WTC11 (cell line): ENCODE measurements around the gene SGCA. TPM values are rescaled to one million over a fixed set of nuclear protein-coding genes. Genes with fewer than 3 reads are reported as not detected.

Experiments used
- ATAC-seq: fragments of 200-7000 bp; cut with Tn5 transposase; 2 replicates; pipeline ENCODE4 v1.10.0; 2021; ENCODE audit warnings: mild to moderate bottlenecking, moderate library complexity
- CTCF ChIA-PET: fragments of 300-600 bp; sonication (Branson Sonifier 250); formaldehyde crosslinking; loops from one replicate; lab custom pipeline; 2021; ENCODE audit warnings: antibody characterized with exemption; lab: Charles Lee
- POLR2A ChIA-PET: fragments of 350-600 bp; sonication (Branson Sonifier 250); formaldehyde crosslinking; loops from one replicate; lab custom pipeline; 2021; ENCODE audit warnings: antibody characterized with exemption; lab: Charles Lee
- DNase-seq: peaks from one replicate; pipeline ENCODE4 v3.0.0; 2021; ENCODE audit warnings: low spot score
- H3K27ac Mint-ChIP-seq: 2 replicates; pipeline ENCODE4 v1.8.0; 2021; ENCODE audit warnings: mixed read lengths
- H3K27me3 Mint-ChIP-seq: 2 replicates; pipeline ENCODE4 v1.8.0; 2021; ENCODE audit warnings: low read depth, mild to moderate bottlenecking, moderate library complexity, mixed read lengths
- H3K36me3 Mint-ChIP-seq: 2 replicates; pipeline ENCODE4 v1.8.0; 2021; ENCODE audit warnings: mixed read lengths
- H3K4me1 Mint-ChIP-seq: 2 replicates; pipeline ENCODE4 v1.8.0; 2022; ENCODE audit warnings: mixed read lengths
- H3K4me3 Mint-ChIP-seq: 2 replicates; pipeline ENCODE4 v1.8.0; 2021; ENCODE audit warnings: mild to moderate bottlenecking, moderate library complexity, mixed read lengths
- H3K9me3 Mint-ChIP-seq: 2 replicates; pipeline ENCODE4 v1.8.0; 2021; ENCODE audit warnings: mixed read lengths
- CREB1 ChIP-seq: sonication (generic); formaldehyde crosslinking; IDR thresholded peaks from 2 replicates; pipeline ENCODE4 v1.8.0; 2023; ENCODE audit warnings: mild to moderate bottlenecking, missing genetic modification reagents
- ESRRA ChIP-seq: sonication (generic); formaldehyde crosslinking; IDR thresholded peaks from 2 replicates; pipeline ENCODE4 v1.8.1; 2022; ENCODE audit warnings: mild to moderate bottlenecking, missing genetic modification reagents, borderline replicate concordance
- FOXP1 ChIP-seq: sonication (generic); formaldehyde crosslinking; IDR thresholded peaks from 2 replicates; pipeline ENCODE4 v1.8.0; 2022; ENCODE audit warnings: missing genetic modification reagents, mild to moderate bottlenecking, moderate library complexity, borderline replicate concordance
- HMGXB4 ChIP-seq: sonication (generic); formaldehyde crosslinking; IDR thresholded peaks from 2 replicates; pipeline ENCODE4 v1.8.1; 2023; ENCODE audit warnings: mild to moderate bottlenecking, moderate library complexity, missing genetic modification reagents
- JUN ChIP-seq: sonication (generic); formaldehyde crosslinking; IDR thresholded peaks from 2 replicates; pipeline ENCODE4 v1.8.0; 2023; ENCODE audit warnings: mild to moderate bottlenecking, missing genetic modification reagents
- PRDM15 ChIP-seq: sonication (generic); formaldehyde crosslinking; IDR thresholded peaks from 2 replicates; pipeline ENCODE4 v1.8.0; 2022; ENCODE audit warnings: missing genetic modification reagents
- PREB ChIP-seq: sonication (generic); formaldehyde crosslinking; IDR thresholded peaks from 2 replicates; pipeline ENCODE4 v1.8.1; 2022; ENCODE audit warnings: mild to moderate bottlenecking, missing genetic modification reagents, moderate library complexity, borderline replicate concordance
- SOX15 ChIP-seq: fragments of 250-450 bp; sonication (Bioruptor Pico); IDR thresholded peaks from 2 replicates; pipeline ENCODE4 v1.9.0; 2021; ENCODE audit warnings: mild to moderate bottlenecking
- STAT6 ChIP-seq: sonication (generic); formaldehyde crosslinking; conservative IDR thresholded peaks from 2 replicates; pipeline ENCODE4 v1.8.1; 2023; ENCODE audit warnings: mild to moderate bottlenecking, low read depth, missing genetic modification reagents, moderate library complexity
- ZNF425 ChIP-seq: fragments of 250-450 bp; sonication (Bioruptor Pico); conservative IDR thresholded peaks from 2 replicates; pipeline ENCODE4 v1.9.0; 2021; ENCODE audit warnings: mild to moderate bottlenecking
- ZNF671 ChIP-seq: fragments of 250-450 bp; sonication (Bioruptor Pico); IDR thresholded peaks from 2 replicates; pipeline ENCODE4 v1.8.0; 2021; ENCODE audit warnings: mild to moderate bottlenecking
- total RNA-seq: library from RNA; stranded (reverse); gene quantifications from 3 replicates; pipeline ENCODE4 v1.2.3, GENCODE V29; 2021
- TF ChIP-seq, protein P1 (sequence below): sonication (generic); formaldehyde crosslinking; IDR thresholded peaks from 2 replicates; pipeline ENCODE4 v1.8.0; 2022; ENCODE audit warnings: mild to moderate bottlenecking, missing genetic modification reagents
- TF ChIP-seq, protein P2 (sequence below): fragments of 250-450 bp; sonication (Bioruptor Pico); IDR thresholded peaks from 2 replicates; pipeline ENCODE4 v1.9.0; 2021; ENCODE audit warnings: mild to moderate bottlenecking
- TF ChIP-seq, protein P3 (sequence below): sonication (generic); formaldehyde crosslinking; IDR thresholded peaks from 2 replicates; pipeline ENCODE4 v1.8.0; 2022; ENCODE audit warnings: mild to moderate bottlenecking, missing genetic modification reagents
- TF ChIP-seq, protein P4 (sequence below): sonication (generic); formaldehyde crosslinking; IDR thresholded peaks from 2 replicates; pipeline ENCODE4 v1.8.1; 2022; ENCODE audit warnings: low read depth, mild to moderate bottlenecking, moderate library complexity, missing genetic modification reagents, borderline replicate concordance

SGCA gene
- total RNA-seq, 1 experiment from 2014 or later: 1.0 TPM

DNA sequence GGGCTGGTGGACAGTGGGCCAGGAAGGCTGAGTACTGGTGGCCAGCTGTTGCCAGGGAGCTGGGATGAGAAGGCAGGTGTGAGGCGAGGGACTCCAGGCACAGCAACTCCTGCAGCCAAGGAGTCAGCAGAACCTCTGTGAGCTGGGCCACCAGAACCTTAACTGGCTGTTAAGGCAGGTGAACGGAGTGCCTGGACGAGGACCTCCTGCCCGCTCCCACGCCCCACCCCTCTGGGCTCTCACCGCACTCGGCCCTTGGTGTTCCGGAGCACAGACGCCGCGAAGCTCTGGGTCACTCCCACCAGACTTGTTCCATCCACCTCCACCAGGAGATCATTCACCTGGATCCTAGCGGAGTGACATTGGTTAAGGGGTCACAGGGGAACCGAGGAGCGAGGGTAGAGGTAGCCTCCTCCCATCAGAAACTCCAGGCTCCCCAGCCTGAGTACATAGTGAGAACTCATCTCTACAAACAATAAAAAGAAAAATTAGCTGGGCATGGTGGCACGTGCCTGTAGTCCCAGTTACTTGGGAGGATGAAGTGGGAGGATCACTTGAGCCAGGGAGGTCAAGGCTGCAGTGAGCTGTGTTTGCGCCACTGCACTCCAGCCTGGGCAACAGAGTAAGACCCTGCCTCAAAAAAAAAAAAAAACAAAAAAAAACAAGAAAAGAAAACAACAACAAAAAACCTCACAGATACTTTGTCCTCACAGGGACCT is 24.6 kb upstream of the SGCA start:
- Mint-ChIP-seq H3K36me3 (peaks cover 52% of the 10 kb centered on the region), H3K27me3 (no peaks in the 10 kb centered on the region), H3K9me3 (no peaks in the 10 kb centered on the region), H3K27ac (no peak overlapping the region), H3K4me3 (no peak overlapping the region), H3K4me1 (peaks cover 15% of the 10 kb centered on the region)
- POLR2A ChIA-PET: no interaction called here
- CTCF ChIA-PET: interaction anchor here (1.0 to 4.6 kb wide), 8 partner anchors 9 to 148 kb away, joined by 3 to 52 read pairs (median 8); partner anchors contain the start of genes PPP1R9B, SGCA and TMEM92
- ATAC-seq: no peak
- DNase-seq: no peak
- TF ChIP-seq ZNF425 (CRISPR knock-in tag): no peak
- TF ChIP-seq FOXP1 (CRISPR knock-in tag): no peak
- TF ChIP-seq, protein P1, sequence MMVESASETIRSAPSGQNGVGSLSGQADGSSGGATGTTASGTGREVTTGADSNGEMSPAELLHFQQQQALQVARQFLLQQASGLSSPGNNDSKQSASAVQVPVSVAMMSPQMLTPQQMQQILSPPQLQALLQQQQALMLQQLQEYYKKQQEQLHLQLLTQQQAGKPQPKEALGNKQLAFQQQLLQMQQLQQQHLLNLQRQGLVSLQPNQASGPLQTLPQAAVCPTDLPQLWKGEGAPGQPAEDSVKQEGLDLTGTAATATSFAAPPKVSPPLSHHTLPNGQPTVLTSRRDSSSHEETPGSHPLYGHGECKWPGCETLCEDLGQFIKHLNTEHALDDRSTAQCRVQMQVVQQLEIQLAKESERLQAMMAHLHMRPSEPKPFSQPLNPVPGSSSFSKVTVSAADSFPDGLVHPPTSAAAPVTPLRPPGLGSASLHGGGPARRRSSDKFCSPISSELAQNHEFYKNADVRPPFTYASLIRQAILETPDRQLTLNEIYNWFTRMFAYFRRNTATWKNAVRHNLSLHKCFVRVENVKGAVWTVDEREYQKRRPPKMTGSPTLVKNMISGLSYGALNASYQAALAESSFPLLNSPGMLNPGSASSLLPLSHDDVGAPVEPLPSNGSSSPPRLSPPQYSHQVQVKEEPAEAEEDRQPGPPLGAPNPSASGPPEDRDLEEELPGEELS: no peak
- no peak for TF ChIP-seq STAT6
- TF ChIP-seq ZNF671: no peak
- TF ChIP-seq PREB (CRISPR knock-in tag): no peak
- TF ChIP-seq CREB1 (CRISPR knock-in tag): no peak
- TF ChIP-seq SOX15 (CRISPR knock-in tag): no peak
- TF ChIP-seq, protein P2, sequence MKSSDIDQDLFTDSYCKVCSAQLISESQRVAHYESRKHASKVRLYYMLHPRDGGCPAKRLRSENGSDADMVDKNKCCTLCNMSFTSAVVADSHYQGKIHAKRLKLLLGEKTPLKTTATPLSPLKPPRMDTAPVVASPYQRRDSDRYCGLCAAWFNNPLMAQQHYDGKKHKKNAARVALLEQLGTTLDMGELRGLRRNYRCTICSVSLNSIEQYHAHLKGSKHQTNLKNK (CRISPR knock-in tag): no peak
- TF ChIP-seq, protein P3, sequence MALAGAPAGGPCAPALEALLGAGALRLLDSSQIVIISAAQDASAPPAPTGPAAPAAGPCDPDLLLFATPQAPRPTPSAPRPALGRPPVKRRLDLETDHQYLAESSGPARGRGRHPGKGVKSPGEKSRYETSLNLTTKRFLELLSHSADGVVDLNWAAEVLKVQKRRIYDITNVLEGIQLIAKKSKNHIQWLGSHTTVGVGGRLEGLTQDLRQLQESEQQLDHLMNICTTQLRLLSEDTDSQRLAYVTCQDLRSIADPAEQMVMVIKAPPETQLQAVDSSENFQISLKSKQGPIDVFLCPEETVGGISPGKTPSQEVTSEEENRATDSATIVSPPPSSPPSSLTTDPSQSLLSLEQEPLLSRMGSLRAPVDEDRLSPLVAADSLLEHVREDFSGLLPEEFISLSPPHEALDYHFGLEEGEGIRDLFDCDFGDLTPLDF (CRISPR knock-in tag): no peak
- TF ChIP-seq, protein P4, sequence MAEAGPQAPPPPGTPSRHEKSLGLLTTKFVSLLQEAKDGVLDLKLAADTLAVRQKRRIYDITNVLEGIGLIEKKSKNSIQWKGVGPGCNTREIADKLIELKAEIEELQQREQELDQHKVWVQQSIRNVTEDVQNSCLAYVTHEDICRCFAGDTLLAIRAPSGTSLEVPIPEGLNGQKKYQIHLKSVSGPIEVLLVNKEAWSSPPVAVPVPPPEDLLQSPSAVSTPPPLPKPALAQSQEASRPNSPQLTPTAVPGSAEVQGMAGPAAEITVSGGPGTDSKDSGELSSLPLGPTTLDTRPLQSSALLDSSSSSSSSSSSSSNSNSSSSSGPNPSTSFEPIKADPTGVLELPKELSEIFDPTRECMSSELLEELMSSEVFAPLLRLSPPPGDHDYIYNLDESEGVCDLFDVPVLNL (CRISPR knock-in tag): no peak
- no peak for TF ChIP-seq PRDM15
- no peak for TF ChIP-seq ESRRA
- TF ChIP-seq JUN (CRISPR knock-in tag): no peak
- no peak for TF ChIP-seq HMGXB4 (CRISPR knock-in tag)
